GM18502 (cell line): Measurements from ENCODE around the gene PALB2.
"Not testable (repeated sequence)": the region's sequence is repeated elsewhere in the genome, so short reads cannot be mapped to it uniquely, and the experiment has no call there.

Source experiments
- ATAC-seq: cut with Tn5 transposase; IDR thresholded peaks from one replicate; pipeline ENCODE4 v1.9.1; 2021; ENCODE audit warnings: mild to moderate bottlenecking; ENCODE audit not compliant: unreplicated experiment, poor library complexity

The PALB2 gene

DNA sequence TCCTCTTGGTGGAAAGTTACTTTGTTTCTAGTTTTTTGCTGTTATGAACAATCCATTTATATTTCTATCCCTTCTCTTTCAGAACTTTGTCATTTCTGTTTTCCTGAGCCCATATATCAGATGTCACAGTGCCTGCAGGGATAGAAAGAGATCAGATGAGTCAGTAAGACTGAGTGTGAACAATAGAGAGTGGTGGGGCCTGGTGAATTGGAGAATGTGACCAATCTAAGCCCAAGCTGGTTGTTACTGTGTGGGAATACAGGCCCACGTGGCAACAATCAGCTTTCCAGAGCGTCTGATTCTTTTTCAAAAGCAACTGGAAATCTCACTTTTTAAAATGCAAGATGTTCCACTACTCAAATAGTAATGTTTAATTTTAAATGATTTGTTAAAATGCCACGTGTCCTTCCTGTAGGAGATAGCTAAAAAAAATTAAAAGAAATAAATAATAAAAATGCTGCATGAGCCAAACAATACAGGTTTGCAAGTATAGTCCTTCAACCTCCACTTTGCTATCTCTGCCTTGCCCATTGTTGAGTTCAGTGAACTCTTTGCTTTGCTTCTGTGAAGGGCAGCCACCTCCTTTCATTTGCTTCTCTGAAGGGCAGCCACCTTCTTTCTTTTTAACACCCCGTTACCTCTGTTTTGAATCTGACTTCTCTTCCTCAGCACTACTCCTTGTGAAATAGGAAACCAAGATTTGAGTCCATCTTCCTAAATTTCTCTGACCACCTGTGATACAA, 9.7 kb upstream of the PALB2 start:
- no peak for ATAC-seq

DNA sequence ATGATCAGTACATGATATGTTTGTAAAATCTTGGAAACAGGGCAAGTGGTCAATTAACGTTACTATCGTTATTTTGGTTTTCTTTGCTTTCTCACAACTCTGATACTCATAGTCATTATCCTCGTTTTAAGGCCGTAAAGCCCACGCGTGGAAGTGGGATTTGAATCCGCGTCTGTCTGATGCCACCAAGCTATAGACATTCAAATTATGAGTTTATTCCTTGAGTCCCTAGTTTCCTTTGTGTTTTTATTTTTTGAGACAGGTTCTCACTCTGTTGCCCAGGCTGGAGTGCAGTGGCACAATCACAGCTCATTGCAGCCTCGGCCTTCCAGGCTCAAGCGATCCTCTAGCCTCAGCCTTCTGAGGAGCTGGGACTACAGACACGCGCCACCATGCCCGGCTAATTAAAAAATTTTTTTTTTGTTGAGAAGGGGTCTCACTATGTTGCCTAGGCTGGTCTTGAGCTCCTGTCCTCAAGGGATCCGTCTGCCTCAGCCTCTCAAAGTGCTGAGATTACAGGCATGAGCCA, 1.2 kb upstream of the PALB2 start:
- ATAC-seq = no peak

DNA sequence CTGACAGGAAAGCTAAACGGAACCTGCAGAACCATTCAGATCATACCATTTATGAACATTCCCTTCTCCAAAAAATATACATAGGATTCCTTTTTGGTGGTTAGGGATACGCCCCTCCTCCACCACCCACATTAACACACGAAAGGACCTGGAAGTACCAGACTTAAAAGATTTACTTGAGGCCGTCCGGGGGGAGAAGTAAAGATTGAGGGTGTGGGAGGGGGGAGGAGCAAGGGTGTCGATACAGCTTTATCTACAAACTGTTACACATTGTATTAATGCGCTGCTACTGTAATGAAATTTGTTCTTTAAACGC, 537 bp downstream of the PALB2 start:
- no peak for ATAC-seq

DNA sequence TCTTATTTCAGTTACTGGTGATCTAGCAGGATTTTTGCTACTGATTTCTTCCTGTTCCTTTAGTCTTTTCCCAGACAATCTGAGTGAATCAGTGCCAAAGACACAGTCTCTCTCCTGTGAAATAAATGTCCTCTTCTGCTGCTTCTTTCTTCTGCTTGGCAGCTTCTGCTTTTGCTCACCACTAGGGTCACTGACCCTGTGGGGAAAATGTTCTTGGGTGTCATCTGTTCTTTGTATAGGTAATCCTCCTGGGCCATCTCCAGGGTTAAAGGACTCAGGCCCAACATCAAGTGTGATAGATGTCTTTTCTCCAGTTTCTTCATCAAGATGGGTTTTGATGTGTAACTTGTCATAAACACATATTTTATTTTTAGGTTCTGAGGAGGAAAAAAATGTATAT, 5.2 kb downstream of the PALB2 start:
- no peak for ATAC-seq

DNA sequence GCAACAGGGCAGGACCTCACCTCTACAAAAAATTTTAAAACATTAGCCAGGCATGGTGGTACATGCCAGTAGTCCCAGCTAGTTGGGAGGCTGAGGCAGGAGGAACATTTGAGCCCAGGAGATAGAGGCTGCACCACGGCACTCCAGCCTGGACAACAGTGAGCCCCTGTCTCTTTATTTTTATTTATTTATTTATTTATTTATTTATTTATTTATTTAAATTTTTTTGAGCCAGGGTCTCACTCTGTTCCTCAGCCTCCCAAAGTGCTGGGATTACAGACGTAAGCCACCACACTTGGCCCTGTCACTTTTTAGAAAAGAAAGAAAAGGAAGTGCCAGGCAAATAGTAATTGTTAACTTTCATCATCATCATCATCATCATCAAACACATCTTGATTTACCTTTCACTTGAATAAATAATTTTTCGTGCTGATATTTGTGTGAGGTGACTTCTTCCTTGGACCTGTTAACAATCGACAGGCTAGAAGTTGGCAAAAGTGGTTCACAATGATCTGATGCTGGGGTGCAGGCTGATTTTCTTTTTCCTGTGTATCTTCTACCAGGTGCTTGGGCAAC, 6.6 kb downstream of the PALB2 start:
- ATAC-seq = no peak

DNA sequence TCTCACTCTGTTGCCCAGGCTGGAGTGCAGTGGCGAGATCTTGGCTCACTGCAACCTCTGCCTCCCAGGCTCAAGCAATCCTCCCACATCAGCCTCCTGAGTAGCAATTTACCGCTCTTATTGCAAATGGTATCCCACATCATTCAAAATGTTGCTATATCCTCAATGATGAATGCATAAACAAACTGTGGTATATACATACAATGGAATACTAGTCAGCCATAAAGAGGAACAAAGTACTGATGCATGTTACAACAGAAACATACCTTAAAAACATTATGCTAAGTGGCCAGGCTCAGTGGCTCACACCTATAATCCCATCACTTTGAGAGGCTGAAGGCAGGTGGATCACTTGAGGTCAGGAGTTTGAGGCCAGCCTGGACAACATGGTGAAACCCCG, 9.2 kb downstream of the PALB2 start:
- not testable (repeated sequence) for ATAC-seq

DNA sequence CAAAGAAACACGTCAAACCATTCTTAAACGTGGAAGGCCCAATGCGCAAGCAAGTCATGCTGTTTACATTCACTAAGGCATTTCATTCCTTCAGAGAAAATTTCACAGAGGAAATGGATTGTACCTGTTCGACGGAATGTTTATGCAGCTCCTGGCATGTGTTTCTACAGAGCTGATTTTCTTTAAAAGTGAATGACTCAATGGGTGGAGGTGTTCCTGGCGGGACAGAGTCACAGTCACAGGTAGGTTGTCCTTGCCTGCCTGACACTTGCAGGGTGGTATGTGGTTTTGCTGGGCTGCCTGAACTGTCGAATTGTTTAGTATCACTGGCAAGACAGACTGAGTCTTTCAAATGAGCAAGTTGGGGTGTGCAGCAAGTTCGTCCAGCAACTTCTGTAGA, 11.6 kb downstream of the PALB2 start:
- no peak for ATAC-seq

DNA sequence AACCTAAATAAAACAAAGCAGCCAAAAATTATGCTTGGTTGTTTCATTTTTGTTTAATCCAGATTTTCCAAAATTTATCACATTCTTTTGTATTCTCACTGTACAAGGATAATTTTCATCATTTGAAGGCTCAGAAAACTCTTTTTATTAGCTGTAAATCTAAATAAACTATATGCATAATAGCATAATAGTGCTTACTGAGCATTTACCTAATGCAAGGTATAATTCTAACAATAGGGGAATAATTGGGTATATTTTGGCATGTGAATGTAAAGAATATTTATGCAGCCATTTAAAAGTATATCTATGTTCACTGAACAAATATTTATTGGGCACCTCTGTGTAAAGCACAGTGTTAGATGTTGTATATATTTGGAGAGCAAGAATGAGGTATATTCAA, 17.0 kb downstream of the PALB2 start:
- ATAC-seq = no peak

DNA sequence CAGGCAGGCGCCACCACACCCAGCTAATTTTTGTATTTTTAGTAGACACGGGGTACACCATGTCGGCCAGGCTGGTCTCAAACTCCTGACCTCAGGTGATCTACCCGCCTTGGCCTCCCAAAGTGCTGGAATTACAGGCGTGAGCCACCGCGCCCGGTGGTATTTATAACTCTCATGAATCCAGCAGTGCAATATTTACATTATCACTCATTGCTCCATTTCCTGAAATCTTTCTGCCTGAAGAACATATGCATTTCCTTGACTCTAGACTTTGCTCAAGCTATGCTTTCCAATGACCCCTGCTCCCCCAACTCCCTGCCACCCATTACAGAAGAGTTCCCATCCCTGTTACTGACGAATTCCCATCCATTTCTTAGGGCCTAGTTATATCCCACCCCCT, 25.3 kb downstream of the PALB2 start:
- ATAC-seq = no peak

DNA sequence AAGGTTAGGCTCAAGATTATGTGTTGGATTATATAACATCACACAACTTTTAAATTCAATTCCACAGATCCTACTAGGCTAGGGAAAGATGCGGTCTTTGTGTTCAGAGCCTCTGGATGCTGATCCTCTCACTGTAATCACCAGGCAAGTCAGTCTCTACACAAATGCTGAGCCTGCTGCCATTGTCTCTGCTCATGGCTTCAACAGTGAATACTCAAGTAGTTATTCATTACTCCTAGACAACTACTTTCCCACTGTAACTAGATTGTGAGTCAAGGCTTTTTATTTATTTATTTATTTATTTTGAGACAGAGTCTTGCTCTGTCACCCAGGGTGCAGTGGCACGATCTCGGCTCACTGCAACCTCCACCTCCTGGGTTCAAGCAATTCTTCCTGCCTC, 29.2 kb downstream of the PALB2 start:
- ATAC-seq = no peak

DNA sequence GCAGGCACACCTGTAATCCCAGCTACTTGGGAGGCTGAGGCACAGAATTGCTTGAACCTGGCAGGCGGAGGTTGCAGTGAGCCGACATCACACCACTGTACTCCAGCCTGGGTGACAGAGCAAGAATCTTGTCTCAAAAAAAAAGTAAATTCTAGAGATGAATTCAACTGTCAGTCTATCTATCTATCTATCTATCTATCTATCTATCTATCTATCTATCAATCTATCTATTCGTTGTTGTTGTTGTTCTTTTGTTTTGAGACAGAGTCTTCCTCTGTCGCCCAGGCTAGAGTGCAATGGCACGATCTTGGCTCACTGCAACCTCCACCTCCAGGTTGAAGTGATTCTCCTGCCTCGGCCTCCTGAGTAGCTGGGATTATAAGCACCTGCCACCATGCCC, 30.2 kb downstream of the PALB2 start:
- not testable (repeated sequence) for ATAC-seq

DNA sequence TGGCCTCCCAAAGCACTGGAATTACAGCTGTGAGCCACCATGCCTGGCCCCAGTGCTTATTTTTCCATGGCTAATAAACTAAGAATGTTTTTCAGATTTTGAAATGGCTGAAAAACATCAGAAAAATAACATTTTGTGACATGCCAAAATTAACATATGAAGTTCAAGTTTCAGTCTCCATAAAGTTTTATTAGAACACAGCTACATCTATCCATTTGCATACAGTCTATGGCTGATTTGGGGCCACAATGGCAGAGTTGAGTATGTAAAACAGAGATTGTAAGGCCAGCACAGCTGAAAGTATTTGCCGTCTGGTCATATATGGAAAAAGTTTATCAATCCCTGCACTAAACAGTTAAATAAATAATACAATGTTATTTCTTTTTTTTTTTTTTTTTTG, 31.2 kb downstream of the PALB2 start:
- ATAC-seq = no peak

DNA sequence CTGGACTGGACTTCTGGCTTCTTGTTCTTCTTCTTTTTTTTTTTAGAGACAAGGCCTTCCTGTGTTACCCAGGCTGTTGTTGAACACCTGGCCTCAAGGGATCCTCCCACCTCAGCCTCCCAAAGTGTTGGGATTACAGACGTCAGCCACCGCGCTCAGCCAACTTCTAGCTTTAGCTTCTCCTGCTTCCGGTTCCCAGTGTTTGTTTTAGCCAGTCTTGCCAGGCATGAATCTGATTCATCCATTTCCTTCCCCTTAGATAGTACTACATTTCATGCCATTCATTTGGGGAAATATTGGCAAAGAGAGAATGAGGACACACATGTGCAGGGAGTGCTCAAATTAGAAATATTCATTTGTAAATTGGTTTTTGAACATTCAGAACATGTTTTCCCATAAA, 32.9 kb downstream of the PALB2 start:
- ATAC-seq = no peak

DNA sequence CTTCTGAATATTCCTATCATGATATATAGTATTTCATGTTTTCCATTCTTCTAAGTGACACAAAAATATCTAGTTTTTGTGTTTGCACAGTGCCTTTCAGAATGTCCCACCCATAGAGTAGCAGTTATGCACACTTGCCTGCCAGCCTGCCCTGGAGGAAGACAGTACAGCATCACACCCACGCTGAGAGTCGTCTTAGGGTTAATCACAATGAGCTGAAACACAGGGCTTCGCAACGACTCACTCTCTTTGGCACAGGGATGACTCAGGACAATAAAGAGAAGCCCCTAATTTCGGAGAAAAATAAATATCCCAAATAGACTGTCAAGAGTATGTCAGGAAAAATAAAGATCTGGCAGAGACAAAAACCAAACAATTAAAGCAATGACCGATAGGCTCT, 33.4 kb downstream of the PALB2 start:
- ATAC-seq = no peak

DNA sequence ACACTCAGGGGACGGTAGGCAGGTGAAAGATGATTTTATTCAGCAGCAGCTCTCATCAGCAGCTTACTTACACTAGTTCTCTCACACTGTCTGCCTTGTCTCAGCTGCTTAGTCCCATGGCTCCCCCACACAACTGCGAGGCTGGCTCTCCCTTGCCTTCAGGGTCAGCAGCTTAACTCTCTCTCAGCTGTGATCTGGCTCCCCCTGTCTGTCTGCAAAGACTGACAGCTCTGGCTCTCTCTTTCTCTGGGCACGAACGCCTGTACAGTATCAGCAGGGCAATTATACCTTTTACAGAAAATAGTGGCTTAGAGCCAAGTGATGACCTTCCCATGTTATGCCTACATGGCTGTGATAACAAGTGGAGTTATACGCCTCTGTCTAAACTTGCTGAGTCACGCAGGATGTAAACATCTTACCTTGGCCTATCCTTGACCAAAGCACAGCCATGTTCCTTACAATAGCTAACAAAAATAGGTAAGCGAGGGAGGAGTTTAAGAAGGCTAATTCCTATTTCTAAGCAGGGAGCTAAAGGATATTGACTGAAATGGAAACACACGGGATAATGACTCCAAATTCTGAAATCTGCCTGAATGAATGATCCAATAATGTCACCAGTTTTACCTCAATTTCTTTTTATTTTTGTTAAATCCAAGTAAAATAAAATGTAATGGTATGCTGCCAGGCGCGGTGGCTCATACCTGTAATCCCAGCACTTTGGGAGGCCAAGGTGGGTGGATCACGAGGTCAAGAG, 43.9 kb downstream of the PALB2 start:
- ATAC-seq = no peak

DNA sequence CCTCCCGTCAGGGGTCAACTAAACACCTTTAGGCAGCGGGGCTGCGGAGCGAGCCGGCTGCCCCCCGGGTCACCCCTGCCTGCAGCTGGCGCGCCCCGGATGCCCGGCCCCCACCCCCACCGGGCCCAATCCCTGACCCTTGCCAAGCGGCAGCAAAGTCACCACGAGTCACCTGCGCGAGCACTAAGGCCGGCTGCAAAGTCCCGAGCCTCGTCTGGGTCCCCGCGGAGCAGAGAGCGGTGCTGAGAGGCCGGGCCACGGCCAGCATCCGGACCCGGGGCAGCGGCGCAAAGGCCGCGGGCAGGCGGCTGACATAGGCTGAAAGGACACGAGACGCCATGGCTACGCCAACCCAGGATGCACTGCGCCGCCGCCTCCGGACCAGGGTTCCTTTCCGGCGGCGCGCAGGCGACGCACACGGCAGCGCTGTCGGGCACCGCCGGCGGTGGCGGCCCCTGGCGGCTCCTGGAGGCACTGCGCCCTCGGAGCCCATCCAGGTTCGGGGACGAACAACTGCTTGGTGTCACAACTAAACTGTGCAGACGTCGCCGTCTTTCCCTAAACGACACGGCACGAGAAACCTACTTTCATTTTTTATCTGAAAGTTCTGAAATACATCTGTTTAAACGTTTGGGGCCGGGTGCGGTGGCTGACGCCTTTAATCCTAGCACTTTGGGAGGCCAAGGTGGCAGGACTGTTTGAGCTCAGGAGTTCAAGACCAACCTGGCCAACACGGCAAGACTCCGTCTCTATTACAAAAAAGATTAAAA, 45.0 kb downstream of the PALB2 start, which contains the start of gene NDUFAB1:
TSS of gene NDUFAB1 (minus strand) at position 366 of the 770 bp plus-strand sequence. CDS start at position 340, 26 bp downstream.
- peak; percentile 91 for ATAC-seq

DNA sequence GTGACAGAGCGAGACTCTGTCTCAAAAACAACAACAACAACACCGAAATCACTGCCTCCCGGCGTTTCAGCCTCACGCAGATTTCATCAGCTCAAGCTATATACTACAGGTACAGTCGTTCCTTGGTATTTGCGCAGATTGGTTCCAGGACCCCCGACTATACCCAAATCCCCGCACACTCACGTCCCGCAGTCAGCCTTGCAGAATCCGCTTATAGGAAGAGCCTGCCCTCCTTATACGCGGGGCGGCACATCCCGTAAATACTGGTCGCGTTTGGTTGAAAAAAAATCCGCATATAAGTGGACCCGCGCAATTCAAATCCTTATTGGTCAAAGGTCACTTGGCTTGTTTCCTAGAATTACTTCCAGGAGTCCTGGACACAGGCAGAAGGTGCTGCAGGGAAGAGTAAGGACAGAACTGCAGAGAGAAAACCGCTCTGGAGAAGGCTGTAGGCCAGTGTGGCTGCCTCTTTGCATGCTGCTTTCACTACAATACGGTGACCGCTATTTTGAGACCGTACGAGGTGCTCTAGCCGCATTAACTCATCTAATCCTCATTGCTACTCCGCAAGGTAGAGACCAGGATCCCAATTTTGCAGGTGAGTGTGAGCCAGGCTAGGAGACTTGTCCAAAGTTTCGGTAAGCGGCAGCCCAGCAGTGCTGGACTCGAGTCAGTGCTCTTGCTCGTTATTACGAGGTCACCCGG, 45.7 kb downstream of the PALB2 start:
- peak; percentile 8 for ATAC-seq

DNA sequence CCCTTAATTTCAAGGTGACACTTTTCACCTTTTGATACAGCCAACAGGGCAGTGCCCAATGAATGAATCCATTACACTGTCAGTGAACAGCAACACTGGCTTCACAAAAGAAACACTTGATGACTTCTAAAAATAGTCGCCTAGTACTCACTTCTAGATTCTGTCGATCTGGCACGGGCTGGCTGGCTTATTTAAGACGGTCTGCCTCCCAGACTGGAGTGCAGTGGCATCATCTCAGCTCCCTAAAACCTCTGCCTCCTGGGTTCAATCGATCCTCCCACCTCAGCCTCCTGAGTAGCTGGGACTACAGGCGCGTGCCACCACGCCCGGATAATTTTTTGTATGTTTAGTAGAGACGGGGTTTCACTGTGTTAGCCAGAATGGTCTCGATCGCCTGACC, 46.9 kb downstream of the PALB2 start:
- ATAC-seq = no peak

DNA sequence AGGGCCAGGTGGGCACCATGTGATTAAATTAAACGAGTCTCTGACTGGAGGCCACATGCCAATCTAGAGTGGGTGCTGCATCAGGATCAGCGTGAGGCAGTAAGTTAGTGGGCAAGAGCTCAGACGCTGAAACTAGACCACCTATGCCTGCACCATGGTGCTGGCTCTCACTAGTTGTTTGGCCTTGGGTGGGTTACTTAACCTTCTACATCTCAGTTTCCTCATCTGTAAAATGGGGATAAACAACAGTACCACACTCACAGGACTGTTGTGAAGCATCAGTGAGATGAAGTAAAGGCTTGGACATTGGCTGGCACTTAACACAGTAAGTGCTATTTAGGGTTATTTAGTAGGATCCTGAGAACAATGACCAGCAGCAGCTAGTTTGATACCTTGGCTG, 50.9 kb downstream of the PALB2 start:
- no peak for ATAC-seq

DNA sequence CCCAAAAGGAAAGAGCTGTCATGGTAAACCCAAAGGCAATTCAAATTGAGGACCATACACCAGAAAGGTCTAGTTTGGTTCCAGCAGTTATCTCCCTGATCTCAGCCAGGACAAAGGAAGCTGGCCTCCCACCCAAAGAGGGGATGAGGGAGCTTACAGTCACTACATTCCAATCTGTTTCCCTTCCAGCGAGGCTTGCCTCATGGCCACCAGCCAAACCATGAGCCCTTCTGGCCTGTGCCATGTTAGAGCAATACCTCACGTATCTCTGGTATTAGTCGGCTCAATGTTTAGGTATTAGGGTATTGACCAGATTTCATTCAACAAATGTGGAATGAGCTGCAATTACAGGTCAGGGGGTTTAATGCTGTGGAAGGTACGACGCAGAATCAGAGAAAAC, 53.4 kb downstream of the PALB2 start:
- ATAC-seq = no peak
